AG09309 (cell line): ENCODE measurements around the gene MEF2B.
"Not testable (repeated sequence)": the region's sequence is repeated elsewhere in the genome, so short reads cannot be mapped to it uniquely, and the experiment has no call there.

Experiments used
- DNase-seq: peaks from one replicate; pipeline ENCODE4 v3.0.0-alpha.2; 2010; ENCODE audit warnings: low read depth
- H3K4me3 ChIP-seq: 2 replicates; pipeline ENCODE4 v1.5.1; 2011; ENCODE audit warnings: mild to moderate bottlenecking, low read depth, low read length, moderate library complexity; ENCODE audit not compliant: control insufficient read depth
- TF ChIP-seq, protein P1 (sequence below): IDR thresholded peaks from 2 replicates; pipeline ENCODE4 v1.5.1; 2011; ENCODE audit warnings: mild to moderate bottlenecking, low read depth, low read length, inconsistent platforms; ENCODE audit not compliant: insufficient read depth, control insufficient read depth; ENCODE audit errors: missing control alignments

MEF2B gene

DNA sequence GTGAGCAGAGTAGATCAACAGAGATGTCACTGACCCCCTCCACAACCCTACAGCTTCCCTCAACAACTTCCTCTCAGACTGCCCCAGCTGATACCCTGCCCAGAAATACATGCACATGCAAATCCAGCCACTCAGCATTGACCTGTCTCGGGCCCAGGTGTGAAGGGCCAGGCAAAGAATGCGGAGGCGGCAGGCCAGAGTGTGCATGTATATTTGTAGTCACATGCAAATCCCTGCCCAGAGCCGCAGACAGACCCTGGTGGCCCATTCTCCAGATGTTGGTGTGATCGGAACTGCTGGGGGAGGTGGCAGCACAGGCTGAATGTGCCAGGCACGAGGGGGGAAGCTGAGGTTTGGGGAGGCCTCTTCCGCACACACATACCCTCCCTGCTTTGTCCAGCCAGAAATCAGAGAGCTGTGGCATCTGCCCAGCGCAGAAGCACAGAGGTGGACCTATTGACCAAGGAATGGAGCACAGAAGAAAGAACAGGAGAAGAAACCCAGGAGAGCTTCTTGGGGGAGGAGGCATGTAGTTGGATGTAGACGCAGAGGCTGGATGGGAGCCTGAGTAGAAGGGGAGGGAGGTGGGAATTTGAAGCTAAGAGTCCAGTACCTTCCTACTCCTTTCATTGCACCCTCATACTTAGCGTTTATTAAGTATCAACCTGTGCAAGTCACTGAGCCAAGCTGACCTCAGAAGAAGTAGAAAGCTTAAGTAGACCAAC, 14.4 kb downstream of the MEF2B start:
- no peak for DNase-seq
- TF ChIP-seq, protein P1, sequence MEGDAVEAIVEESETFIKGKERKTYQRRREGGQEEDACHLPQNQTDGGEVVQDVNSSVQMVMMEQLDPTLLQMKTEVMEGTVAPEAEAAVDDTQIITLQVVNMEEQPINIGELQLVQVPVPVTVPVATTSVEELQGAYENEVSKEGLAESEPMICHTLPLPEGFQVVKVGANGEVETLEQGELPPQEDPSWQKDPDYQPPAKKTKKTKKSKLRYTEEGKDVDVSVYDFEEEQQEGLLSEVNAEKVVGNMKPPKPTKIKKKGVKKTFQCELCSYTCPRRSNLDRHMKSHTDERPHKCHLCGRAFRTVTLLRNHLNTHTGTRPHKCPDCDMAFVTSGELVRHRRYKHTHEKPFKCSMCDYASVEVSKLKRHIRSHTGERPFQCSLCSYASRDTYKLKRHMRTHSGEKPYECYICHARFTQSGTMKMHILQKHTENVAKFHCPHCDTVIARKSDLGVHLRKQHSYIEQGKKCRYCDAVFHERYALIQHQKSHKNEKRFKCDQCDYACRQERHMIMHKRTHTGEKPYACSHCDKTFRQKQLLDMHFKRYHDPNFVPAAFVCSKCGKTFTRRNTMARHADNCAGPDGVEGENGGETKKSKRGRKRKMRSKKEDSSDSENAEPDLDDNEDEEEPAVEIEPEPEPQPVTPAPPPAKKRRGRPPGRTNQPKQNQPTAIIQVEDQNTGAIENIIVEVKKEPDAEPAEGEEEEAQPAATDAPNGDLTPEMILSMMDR, result no peak

DNA sequence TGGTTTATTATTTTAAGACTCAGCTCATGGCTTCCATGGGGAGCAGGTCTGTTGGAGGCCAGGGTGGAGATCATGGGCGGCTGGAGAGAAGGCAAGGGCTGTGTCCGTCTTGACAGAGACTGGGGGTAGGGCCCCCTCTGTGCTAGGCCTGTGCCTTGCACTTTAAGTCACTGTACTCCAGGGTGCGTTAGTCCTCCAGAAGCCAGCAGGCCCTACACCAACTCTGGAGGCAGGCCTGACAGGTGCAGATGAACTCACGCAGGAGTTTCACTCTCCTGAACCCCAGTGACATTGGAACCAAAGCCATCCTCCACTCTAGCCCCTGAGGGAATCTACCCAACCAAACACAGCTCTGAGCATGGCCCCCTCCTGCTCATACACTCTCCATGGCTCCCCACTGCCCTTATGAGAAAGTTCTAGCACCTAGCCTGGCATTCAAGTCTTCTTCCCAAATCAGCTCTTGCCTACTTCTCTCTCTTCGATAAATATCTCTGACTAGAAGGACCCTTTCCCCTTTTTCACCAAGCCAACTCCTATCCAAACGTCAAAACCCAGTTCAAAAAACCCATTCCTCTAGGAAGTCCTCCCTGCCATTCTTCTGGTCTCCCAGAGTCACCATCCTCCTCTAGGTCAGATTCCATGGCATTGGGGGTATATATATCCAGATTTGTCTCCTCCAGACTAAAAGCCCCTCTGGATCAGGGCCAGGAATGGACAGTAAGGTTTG, 15.1 kb downstream of the MEF2B start:
- TF ChIP-seq, protein P1, result no peak
- DNase-seq, result no peak
- no peak overlapping the region for H3K4me3 ChIP-seq

More for the DNA sequence above, 14.4 kb downstream of the MEF2B start:
- H3K4me3 ChIP-seq, result no peak overlapping the region

DNA sequence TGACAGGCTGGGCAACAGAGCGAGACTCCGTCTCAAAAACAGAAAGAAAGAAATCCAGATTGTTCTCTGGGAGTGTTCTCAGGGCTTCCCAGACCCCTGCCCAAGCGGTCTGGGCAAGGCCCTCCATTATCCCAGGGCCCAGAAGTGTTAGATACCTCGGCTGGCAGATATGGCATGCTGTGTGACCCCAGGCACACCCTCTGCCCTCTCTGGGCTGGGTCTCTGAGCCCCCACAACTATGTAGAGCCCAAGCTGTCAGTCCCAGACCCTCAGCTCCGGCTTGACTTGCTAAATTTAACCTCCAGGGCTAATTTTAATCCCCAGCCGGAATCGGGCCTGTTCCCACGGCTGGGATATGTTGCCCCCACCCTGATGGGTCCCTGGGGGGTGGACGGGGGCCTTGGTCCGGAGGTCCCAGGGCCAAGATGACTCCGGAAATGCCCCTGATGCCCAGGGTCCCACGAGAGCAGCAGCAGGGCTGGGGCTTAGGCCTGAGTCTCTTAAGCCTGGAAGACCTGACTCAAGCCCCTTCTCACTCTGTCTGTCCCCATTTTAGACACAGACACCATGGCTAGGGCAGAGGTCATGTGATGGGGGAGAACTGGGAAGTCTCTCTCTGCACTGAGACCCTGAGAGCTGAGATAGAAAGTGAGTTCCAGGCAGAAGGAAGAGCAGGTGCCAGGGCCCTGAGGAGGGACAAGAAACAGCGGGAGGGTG, 17.2 kb downstream of the MEF2B start:
- no peak overlapping the region for H3K4me3 ChIP-seq
- no peak for DNase-seq
- TF ChIP-seq, protein P1, result no peak

DNA sequence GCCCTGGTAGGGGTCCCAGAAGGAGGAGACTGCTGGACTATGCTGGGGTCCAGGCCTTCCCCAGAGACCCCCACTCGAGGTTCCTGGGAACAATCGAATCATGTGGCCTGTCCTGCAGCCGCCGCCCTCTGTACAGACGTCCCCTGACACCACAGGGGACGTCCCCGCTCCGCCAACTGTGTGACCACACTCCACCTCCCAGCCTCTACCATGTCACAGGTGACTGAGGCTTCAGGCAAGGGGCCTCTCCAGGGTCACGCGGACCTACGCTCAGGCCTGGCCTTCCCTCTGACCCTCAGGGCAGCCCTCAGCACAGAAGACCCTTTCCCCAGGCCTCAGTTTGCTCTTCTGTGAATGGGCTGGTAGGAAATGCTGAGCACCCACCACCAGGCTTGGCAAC, 18.6 kb downstream of the MEF2B start:
- H3K4me3 ChIP-seq, result no peak overlapping the region
- TF ChIP-seq, protein P1, result no peak
- no peak for DNase-seq

DNA sequence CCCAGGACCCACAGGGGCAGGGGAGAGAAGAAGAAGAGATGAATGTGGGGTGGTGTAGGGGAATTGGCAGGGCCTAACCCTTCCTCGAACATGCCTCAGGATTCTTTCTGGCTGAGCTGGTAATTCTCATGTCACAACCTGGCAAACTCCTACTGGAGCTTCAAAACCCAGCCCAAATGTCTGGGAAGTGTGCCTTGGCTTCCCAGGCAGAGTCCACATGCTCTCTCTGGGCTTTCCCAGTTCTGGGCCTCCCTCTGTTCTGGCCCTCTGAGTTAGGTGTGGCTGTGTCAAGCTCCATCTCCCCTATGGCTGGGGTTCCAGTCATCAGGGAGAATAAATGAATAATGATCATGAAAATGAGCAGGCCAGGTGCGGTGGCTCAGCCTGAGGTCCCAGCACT, 20.6 kb downstream of the MEF2B start:
- no peak for DNase-seq

DNA sequence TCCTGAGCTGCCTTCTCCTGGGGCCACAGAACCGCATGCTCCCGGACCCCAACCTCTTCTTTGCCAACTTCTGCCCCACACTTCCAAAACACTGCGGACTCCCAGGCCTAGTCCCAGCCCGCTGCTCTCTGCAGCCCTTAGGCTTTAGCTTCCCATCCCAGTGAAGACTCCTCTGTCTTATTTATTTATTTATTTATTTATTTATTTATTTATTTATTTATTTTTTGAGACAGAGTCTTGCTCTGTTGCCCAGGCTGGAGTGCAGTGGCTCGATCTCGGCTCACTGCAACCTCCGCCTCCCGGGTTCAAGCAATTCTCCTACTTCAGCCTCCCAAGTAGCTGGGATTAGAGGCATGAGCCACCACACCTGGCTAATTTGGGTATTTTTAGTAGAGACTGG, 21.6 kb downstream of the MEF2B start:
- not testable (repeated sequence) for DNase-seq, H3K4me3 ChIP-seq

More for the DNA sequence above, 20.6 kb downstream of the MEF2B start:
- no peak overlapping the region for H3K4me3 ChIP-seq
- TF ChIP-seq, protein P1, result no peak

DNA sequence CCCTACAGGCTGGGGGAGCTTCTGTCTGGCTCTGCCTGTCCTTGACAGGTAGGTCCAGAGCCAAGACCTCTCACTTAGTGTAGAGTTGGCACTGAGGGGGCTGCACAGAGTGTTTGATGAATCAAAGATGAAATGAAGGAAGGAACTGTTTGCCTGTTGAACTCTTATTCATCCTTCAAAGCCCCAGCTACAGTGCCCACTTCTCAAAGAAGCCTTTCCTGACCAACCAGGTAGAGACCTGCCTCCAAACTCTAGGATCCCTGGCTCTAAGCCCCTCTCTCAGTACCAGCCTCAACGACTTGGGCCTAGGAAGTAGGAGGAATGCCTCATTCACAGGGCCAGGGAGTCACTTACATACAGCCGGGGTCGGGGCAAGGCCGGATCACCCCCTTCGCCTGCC, 22.7 kb downstream of the MEF2B start:
- DNase-seq, result no peak
- no peak overlapping the region for H3K4me3 ChIP-seq
- TF ChIP-seq, protein P1, result no peak
